ENCODE data around the gene DRAM2. TPM values are rescaled to one million over a fixed set of nuclear protein-coding genes. Genes with fewer than 3 reads are reported as not detected.

Gene DRAM2
- polyA plus RNA-seq, 1 of the 3 experiments (the other 2 are of a cell fraction), result 19.2 TPM

GRCh38 chr1:111161843-111162487 is 22.1 kb upstream of the DRAM2 start:
- ChIA-PET CTCF (interaction anchor here (2.2 kb wide), 1 partner anchor 61 kb away, joined by 8 read pairs; no protein-coding TSS in a partner anchor), POLR2A (no interaction called here)
- H3K9ac ChIP-seq, result no peak overlapping the region
- no peak overlapping the region for H2AFZ ChIP-seq (ENCODE audit: low read depth)
- peaks cover 32 to 56% of the 10 kb centered on the region in 2 experiments for H3K36me3 ChIP-seq (replicated peaks in 1 of 2; ENCODE audit: control insufficient read depth in 1 of 2, insufficient read depth in 2 of 2, low read length in 1 of 2)
- no peaks in the 10 kb centered on the region for H3K9me3 ChIP-seq
- H4K20me1 ChIP-seq (ENCODE audit: insufficient read depth), result no peaks in the 10 kb centered on the region
- peaks cover 3 to 5% of the 10 kb centered on the region in 2 experiments; a peak in 3 of 4 replicates for H3K4me1 ChIP-seq (ENCODE audit: control insufficient read depth in 1 of 2, insufficient read depth in 2 of 2, low read depth in 1 of 2, low read length in 1 of 2)
- H3K9me2 ChIP-seq, result 0 out of 2 replicates have a peak, but pooled peaks cover 5% of the 10 kb centered on the region
- H3K79me2 ChIP-seq (ENCODE audit: insufficient read depth), result peaks cover 17% of the 10 kb centered on the region
- 24% methylated on average over 1 of the region's 1 CpG for WGBS (ENCODE audit: low lambda C conversion rate)
- TF ChIP-seq MXI1 (IDR thresholded peaks at IDR 0.05; ENCODE audit: low read depth, low read length) (no peak), IRF3 (IDR thresholded peaks at IDR 0.05; ENCODE audit: low read depth, low read length) (no peak), PBX3 (IDR thresholded peaks at IDR 0.05) (no peak), RCOR1 (IDR thresholded peaks at IDR 0.05; ENCODE audit: low read length) (peak; percentile 29; the same call in 1 of the 2 replicates), FOXM1 (IDR thresholded peaks at IDR 0.05; ENCODE audit: low read depth) (no peak), TCF12 (IDR thresholded peaks at IDR 0.05) (peak; percentile 37), EZH2phosphoT487 (IDR thresholded peaks at IDR 0.05; ENCODE audit: borderline replicate concordance, low read depth) (no peak), EP300 (IDR thresholded peaks at IDR 0.05; ENCODE audit: borderline replicate concordance in 1 of 2, low read depth in 1 of 2, low read length in 1 of 2) (0 out of 4 replicates have a peak, but pooled peaks of 1 of the 2 experiments have one; percentile 40), CHD2 (IDR thresholded peaks at IDR 0.05; ENCODE audit: low read length, partially characterized antibody) (peak; percentile 31), RFX5 (IDR thresholded peaks at IDR 0.05; ENCODE audit: low read length) (0 out of 2 replicates have a peak, but pooled peaks have one; percentile 25), GATA2 (CRISPR knock-in tag; IDR thresholded peaks at IDR 0.05) (peak; percentile 71), FOSL2 (IDR thresholded peaks at IDR 0.05; ENCODE audit: borderline replicate concordance, low read depth) (no peak)
- H3K27ac ChIP-seq (ENCODE audit: low read depth in 2 of 2, low read length in 1 of 2), result peak overlapping the region in 1 of 2 experiments; percentile 64; a peak in 2 of 4 replicates
- H3K4me3 ChIP-seq (ENCODE audit: low read depth in 2 of 2, low read length in 1 of 2), result no peak overlapping the region
- peak; percentile 50 for DNase-seq
- no peak overlapping the region for H3K4me2 ChIP-seq
- no peaks in the 10 kb centered on the region for H3K27me3 ChIP-seq (ENCODE audit: insufficient read depth)
- peaks cover 4% of the 10 kb centered on the region for H3F3A ChIP-seq (replicated peaks; ENCODE audit: insufficient read depth)

GRCh38 chr1:111157431-111157830 is 17.5 kb upstream of the DRAM2 start:
- Histone ChIP-seq H3K9me3 (no peaks in the 10 kb centered on the region), H3K9me2 (0 out of 2 replicates have a peak, but pooled peaks cover 5% of the 10 kb centered on the region), H4K20me1 (ENCODE audit: insufficient read depth) (no peaks in the 10 kb centered on the region), H3K9ac (no peak overlapping the region), H3K4me2 (no peak overlapping the region), H3F3A (replicated peaks; ENCODE audit: insufficient read depth) (peaks cover 4% of the 10 kb centered on the region), H3K4me3 (ENCODE audit: low read depth in 2 of 2, low read length in 1 of 2) (no peak overlapping the region), H3K79me2 (ENCODE audit: insufficient read depth) (peaks cover 59% of the 10 kb centered on the region), H3K27me3 (ENCODE audit: insufficient read depth) (no peaks in the 10 kb centered on the region), H2AFZ (ENCODE audit: low read depth) (no peak overlapping the region), H3K27ac (ENCODE audit: low read depth in 2 of 2, low read length in 1 of 2) (no peak overlapping the region), H3K4me1 (ENCODE audit: control insufficient read depth in 1 of 2, insufficient read depth in 2 of 2, low read depth in 1 of 2, low read length in 1 of 2) (peaks cover under 1 to 5% of the 10 kb centered on the region in 2 experiments; a peak in 3 of 4 replicates), H3K36me3 (replicated peaks in 1 of 2; ENCODE audit: control insufficient read depth in 1 of 2, insufficient read depth in 2 of 2, low read length in 1 of 2) (peaks cover 32 to 76% of the 10 kb centered on the region in 2 experiments)
- WGBS (ENCODE audit: low lambda C conversion rate), result 97% methylated on average over 2 of the region's 2 CpGs
- DNase-seq, result no peak
- TF ChIP-seq SIN3A (IDR thresholded peaks at IDR 0.05; ENCODE audit: borderline replicate concordance, low read depth, low read length) (no peak), MXI1 (IDR thresholded peaks at IDR 0.05; ENCODE audit: low read depth, low read length) (no peak), USF1 (IDR thresholded peaks at IDR 0.05; ENCODE audit: borderline replicate concordance, low read depth) (no peak), RCOR1 (IDR thresholded peaks at IDR 0.05; ENCODE audit: low read length) (no peak), FOXJ3 (CRISPR knock-in tag; IDR thresholded peaks at IDR 0.05) (no peak), MEF2A (IDR thresholded peaks at IDR 0.05; ENCODE audit: borderline replicate concordance, low read depth) (no peak), REST (IDR thresholded peaks at IDR 0.05; ENCODE audit: low read depth, low read length) (no peak), GATA2 (CRISPR knock-in tag; IDR thresholded peaks at IDR 0.05) (no peak), CHD2 (IDR thresholded peaks at IDR 0.05; ENCODE audit: low read length, partially characterized antibody) (no peak), FOSL2 (IDR thresholded peaks at IDR 0.05; ENCODE audit: borderline replicate concordance, low read depth) (no peak)
- ChIA-PET CTCF (no interaction called here), POLR2A (no interaction called here)

Data from SK-N-SH (cell line).